Measurements from ENCODE around the gene IDH2.
A peak's percentile ranks its signal among the peaks of the same experiment; 100 is the strongest.
"Not testable (repeated sequence)": the region's sequence is repeated elsewhere in the genome, so short reads cannot be mapped to it uniquely, and the experiment has no call there.

IDH2 gene

DNA sequence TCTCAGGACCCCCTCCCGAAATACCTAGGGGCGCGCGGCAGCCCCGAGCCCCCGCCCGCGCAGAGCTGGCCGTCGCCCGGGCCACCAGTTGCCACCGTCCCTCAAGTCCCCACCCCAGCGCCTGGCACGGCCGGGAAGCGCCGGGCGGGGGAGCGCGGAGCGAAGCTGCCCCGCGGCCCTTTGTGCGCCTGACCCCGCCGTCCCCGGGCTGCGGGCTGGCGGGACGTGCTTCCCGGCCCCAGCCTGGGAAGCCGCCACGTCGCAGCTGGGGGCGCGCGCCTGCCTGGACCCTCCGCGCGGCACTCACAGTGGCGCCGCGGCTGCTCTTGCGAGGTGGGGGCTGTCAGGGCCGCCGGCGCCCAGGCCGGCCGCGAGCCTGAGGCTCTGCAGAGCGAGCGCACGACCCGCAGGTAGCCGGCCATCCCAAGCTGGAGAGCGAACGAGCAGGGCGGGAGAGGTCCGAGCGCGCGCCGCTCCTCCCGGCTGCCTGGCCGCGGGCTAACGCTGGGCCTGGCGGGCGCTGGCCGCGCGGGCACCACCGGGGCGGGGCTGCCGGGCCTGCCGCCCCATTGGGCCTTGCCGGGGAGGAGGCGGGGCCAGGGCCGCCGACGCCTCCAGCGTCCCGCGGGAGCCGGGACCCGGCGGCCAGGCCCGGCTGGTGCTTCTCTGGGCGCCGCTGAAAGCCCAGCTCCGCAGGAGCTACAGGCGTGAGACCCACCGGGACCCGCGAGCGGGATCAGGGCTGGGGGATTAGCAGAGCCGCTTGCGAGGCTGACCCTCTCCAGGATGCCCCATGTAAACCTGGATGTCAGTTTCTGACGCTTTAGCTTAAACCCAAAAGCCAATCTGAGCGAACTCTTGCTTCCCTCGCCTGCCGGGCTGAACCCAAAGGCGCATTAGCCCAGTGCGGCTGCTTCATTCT is at the start of gene IDH2:
Gene IDH2 (minus strand): TSS at position 500 of the 922 bp plus-strand sequence. CDS start 78 bp downstream, at position 422.
- intact Hi-C loops (cut with DNase I) = no loop called here
- DNase-seq = peak; percentile 40 to 93 (median 84)

DNA sequence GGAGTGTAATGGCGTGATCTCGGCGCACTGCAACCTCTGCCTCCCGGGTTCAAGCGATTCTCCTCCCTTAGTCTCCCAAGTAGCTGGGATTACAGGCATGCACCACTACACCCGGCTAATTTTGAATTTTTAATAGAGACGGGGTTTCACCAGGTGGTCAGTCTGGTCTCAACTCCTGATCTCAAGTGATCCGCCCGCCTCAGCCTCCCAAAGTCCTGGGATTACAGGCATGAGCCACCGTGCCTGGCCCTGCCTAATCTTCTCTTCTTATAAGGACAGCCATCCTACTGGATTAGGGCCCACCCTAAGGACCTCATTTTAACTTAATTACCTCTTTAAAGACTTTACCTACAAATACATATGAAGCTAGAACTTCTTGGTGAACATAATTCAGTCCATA is 48.3 kb upstream of the IDH2 start:
- DNase-seq; intact Hi-C loops (cut with DNase I): not testable (repeated sequence)

DNA sequence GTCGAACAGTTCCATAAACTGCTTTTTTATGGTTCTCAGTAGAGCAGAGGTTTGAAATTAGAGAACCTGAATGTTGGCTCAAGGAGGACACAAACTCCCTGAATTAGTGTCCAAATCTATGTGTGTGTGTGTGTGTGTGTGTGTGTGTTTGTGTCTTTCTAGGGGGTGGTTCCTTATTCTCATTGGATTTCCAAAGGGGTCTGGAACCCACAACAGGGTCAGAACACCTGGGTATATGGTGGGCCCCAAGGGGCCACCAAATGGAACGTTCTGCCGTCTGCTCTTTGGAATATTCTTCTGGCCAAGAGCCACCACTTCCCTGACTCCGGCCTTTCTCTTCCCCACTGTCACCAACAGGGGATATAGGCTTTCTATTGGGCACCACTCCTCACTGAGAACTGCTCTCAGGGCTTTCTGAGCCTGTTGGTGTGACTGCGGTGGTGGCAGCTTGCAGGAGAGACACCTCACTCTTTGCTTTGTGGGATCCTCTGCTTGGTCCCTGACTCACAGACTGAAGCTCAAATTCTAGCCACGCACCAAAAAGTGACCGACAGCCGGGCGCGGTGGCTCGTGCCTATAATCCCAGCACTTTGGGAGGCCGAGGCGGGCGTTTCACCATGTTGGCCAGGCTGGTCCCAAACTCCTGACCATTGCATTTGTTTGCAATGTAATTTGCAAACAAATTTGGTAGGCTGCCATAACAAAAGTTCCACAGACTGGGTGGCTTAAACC is 47.5 kb upstream of the IDH2 start:
- intact Hi-C loops (cut with DNase I) = no loop called here
- no peak for DNase-seq

DNA sequence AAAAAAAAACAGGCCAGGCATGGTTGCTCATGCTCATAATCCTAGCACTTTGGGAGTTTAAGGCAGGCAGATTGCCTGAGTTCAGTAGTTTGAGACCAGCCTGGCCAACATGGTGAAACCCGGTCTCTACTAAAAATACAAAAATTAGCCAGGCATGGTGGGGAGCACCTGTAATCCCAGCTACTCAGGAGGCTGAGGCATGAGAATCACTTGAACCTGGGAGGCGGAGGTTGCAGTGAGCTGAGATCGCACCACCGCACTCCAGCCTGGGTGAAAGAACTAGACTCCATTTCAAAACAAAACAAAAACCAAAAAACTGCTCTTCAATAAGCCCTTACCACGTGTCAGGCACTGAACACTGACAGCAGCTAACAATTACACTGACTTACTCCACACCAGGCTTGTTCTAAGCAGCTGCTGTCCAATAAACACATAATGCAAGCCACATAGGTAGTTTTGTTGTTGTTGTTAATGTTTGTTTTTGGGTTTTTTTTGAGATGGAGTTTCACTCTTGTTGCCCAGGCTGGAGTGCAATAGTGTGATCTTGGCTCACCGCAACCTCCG is 44.0 kb upstream of the IDH2 start:
- DNase-seq; intact Hi-C loops (cut with DNase I): not testable (repeated sequence)

DNA sequence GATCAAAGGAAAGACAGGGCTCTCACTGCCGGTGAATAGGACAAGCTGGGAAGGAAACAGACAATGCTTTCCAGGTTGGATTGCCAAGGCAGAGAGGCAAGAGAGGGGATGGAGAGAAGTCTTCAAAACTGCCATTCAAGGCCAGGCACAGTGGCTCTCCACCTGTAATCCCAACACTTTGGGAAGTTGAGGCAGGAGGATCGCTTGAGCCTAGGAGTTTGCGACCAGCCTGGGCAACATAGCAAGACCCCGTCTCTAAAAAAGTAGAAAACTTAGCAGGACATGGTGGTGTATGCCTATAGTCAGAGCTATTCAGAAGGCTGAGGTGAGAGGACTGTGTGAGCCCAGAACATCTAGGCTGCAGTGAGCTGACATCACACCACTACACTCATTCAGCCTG is 43.5 kb upstream of the IDH2 start:
- DNase-seq = no peak
- intact Hi-C loops (cut with DNase I) = no loop called here

DNA sequence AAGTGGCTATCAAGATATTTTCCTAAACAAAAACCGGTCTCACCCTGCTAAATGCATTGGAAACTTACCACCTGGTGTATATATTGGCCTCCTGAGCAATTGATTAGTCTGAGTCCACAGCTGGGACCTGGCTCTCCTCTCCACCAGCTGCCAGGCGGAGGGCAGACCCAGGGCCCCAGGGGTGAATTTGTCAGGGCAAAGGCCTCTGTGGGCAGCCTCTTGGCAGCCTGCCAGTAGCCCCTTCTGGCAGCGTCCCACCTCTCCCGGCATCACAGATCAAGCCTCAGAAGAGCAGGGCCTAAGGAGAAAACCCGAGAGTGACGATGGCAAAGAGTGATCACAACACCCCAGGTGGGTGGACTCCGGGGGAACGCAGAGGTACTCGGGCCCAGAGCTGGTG is 43.0 kb upstream of the IDH2 start:
- DNase-seq = no peak
- intact Hi-C loops (cut with DNase I) = no loop called here

DNA sequence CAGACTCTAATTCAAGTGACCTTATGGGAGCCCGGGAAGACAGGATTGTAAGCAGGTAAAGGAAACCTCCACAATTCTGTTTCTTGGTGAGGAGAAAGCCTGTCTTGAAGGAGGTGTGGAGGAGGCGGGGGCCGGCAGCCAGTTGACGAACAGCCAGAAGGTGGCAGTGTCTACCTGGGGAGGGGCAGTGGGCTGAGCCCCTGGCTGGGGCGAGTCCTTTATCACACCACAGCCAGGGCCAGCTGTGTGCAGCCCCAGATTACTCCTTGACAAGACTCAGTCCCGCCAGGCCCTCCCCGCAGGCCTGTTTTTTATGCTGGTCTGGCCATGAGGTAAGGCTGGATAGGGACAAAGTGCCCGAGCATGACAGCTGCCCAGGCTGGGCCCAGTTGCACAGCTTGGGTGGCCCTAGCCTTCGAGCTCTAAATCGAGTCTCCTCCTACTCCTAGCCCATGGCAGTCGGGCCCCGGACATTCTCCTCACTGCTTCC is 40.9 kb upstream of the IDH2 start:
- intact Hi-C loops (cut with DNase I) = no loop called here
- peak; percentile 27 to 84 (median 60) for DNase-seq

DNA sequence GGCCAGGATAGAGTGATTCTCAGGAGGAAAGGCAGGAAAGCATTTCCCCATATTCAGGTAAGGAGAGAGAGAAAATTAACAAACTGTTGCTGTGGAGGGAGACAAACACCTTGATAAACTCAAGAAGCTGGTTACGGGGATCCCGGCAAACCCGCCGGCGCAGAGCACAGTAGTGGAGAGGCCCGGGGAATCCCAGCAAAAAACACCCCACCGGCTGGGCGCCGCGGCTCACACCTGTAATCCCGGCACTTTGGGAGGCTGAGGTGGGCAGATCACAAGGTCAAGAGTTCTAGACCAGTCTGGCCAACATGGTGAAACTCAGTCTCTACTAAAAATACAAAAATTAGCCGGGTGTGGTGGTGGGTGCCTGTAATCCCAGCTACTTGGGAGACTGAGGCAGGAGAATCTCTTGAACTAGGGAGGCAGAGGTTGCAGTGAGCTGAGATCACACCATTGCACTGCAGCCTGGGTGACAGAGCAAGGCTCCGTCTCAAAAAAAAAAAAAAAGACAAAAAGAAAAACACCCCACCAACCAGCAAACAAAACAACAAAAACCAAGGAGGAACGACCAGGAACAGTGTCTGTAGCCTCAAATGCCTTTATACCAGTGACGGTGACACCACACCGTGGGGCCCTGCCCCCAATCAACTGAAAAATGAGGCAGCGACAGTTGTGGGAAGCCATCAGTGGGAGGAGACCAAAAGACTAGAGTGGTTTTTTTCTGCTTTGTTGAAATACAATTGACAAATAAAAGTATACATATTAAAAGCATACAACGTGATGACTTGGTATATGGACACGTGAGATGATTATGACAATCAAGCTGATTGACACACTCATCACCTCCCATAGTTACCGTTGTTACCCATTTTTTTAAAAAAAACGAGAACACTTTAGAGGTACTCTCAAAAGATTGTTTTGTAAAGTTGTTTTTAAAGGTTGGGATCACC is 40.2 kb upstream of the IDH2 start:
- peak in 8 of 42 donors; percentile 4 to 43 (median 30) for DNase-seq
- intact Hi-C loops (cut with DNase I) = no loop called here

DNA sequence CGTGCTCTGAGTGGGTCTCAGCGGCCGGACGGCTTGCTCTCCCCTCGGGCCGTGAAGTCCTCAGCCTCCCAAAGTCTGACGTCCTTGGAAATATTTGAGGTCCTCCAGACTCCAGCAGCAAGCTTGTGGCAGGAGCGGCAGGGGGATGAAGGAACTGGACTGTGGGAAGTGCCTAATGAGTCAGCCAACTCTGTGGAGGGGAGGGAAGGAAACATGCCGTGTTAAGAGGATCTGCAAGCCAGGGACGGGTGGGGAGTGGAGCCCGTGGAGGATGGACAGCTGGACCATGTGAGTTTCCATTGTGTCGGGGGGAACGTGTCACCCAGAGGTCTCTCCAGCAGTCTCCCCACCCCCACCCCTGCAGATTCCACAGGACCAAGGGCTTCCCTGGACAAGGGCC is 39.4 kb upstream of the IDH2 start:
- intact Hi-C loops (cut with DNase I) = no loop called here

DNA sequence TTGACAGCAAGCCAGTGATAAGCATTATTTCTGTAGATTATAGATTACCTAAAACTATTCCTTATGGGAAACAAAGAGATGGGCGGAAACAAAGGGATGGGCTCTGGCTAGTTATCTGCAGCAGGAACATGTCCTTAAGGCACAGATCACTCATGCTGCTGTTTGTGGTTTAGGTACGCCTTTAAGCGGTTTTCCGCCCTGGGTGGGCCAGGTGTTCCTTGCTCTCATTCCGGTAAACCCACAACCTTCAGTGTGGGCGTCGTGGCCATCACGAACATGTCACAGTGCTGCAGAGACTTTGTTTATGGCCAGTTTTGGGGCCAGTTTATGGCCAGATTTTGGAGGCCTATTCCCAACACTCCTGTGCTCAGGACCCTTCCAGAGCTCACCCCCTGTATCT is 37.3 kb upstream of the IDH2 start:
- DNase-seq; intact Hi-C loops (cut with DNase I): not testable (repeated sequence)

More for the DNA sequence above, 39.4 kb upstream of the IDH2 start:
- DNase-seq = peak in 1 of 42 donors; percentile 36

DNA sequence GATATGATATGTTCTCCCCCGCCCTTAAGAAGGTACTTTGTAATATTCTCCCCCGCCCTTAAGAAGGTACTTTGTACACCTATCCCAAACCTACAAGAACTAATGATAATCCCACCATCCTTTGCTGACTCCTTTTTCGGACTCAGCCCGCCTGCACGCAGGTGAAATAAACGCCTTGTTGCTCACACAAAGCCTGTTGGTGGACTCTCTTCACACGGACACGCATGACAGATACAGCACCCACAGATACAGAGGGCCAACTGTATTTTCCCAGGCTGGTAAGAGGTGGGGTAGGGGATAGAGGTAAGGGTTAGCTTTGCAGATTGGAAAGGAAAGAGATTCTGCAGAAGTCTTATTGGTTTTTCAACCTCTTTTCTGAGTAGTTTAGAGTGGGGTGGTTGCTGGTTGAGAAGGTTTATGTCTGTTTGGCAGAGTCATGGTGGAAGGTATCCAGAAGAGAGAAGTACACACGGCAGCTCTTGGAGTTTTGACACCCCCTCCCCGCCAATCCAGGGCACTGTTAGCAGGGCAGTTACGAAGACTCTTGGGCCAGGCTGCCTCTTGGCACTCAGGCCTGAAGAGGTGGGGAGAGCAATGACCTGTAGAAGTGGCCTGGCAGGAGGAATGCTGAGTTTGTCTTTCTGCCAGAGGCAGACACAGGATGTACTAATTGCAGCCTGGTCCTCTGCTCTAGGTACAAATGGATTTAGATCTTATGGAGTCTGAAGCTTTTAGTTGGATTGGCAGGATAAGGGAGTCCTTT is 36.0 kb upstream of the IDH2 start:
- DNase-seq = peak in 4 of 42 donors; percentile 6 to 29 (median 14)
- intact Hi-C loops (cut with DNase I) = no loop called here

DNA sequence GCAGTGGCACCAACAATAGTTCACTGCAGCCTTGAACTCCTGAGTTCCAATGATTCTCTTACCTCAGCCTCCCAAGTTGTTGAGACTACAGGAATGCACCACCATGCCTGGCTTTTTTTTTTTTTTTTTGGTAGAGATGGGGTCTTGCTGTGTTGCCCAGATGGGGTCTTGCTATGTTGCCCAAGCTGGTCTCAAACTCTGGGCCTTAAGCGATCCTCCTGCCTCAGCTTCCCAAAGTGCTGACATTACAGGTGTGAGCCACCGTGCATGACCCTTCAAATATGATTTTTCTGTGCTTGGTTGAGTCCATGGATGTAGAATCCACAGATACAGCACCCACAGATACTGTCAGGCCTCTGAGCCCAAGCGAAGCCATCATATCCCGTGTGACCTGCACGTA is 30.2 kb upstream of the IDH2 start:
- intact Hi-C loops (cut with DNase I) = no loop called here
- DNase-seq = no peak

DNA sequence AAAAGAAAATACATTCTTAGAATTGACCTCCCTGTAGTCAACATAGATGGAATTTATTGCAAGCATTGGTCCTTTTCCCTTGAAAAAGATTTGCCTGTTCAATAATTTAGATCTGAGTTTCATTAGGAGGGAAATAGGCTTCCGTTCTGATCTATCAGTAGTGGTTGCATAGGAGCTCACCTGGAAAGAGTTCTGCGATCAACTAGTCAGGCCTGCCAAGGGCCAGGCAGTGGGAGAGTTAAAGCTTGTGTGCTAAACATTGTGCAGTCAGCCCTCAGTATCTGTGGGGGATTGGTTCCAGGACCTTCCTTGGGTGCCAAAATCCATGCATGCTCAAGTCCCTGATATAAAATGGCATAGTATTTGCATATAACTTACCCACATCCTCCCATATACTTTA is 29.6 kb upstream of the IDH2 start:
- intact Hi-C loops (cut with DNase I) = no loop called here
- no peak for DNase-seq

DNA sequence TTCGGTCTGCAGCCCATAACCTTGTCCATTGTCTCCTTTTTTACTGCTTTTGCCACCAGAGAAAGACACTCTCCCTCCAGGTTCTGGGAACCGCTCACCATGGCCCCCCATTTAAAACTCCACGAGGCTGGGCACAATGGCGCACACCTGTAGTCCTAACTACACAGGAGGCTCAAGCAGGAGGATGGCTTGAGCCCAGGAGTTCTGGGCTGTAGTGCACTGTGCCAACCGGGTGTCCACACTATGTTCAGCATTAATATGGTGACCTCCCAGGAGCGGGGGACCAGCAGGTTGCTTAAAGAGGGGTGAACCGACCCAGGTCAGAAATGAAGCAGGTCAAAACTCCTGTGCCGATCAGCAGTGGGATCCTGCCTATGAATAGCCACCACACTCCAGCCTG is 28.0 kb upstream of the IDH2 start:
- DNase-seq = no peak
- intact Hi-C loops (cut with DNase I) = no loop called here

DNA sequence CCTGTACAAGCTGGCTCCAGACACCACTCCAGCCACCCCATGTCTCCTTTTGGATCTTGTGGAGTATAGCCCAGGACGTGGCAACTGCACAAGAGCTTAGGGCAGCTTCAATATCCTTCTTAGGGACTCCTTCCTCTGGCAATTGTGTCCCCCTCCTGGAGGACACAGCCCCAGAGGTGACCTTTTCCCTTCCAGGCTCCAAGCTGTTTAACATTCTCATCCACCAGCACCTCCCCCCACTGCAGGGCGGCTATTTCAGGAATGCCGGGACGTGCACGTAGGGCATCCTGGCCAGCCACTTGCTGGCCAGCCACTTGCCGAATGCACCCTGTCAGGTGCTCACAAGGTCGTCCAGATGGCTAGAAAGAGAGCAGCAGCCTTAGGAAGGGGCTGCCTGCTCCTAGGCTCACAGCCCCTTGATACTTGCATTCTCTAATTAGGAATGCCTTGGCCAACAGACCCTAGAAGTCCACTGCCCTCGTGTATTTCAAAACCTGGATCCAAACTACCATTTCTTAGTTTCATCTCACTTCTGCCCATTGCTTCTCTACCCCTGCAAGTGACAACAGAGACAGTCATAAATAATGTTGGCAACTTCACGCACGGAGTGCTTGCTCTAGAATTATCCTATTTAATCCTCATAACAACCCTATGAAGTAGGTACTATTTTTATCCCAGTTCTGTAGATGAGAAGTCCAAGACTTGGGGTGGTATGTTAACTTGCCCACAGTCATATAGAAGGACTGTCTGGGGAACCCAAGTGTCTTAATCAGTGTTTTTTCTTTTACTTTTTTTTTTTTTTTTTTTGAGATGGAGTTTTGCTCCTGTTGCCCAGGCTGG is 24.5 kb upstream of the IDH2 start:
- DNase-seq = no peak
- intact Hi-C loops (cut with DNase I) = no loop called here

DNA sequence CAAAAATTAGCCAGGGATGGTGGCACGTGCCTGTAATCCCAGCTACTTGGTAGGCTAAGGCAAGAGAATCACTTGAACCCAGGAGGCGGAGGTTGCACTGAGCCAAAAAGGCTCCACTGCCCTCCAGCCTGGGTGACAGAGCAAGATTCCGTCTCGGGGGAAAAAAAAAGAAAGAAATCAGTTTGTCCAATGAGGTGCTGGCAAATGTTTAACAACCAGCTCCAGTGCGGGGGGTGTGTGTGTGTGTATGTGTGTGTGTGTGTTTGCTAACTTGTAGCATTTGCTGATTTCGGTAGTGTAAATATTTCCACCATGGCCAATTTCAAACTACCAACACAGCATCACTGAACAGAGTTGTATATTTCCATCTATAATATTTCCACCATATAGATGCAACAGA is 23.8 kb upstream of the IDH2 start:
- no peak for DNase-seq
- intact Hi-C loops (cut with DNase I) = no loop called here

DNA sequence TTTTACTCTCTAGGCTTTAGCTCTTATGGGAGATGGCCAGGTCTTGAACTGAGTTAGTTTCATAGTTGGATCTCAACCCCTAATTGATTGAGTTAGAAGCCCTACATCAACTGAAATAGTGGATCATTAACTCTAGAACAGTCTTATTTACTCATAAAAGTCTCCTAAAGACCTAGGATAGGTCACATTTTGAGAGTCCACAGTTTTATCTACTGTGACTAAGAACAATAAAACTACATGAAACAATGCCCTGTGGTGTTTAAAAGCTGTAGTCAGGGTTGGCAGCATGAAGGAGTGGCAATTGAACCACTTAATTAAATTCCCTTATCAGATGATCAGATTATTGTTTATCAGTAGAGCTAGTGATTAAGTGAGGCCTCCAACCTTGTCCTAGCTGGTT is 22.2 kb upstream of the IDH2 start:
- intact Hi-C loops (cut with DNase I) = no loop called here
- DNase-seq = no peak

Data from head of caudate nucleus (tissue), 42 donors.